Activated CD4-positive, alpha-beta T cell treated with anti-CD3 and anti-CD28 coated beads, Interleukin-2, amount 50 U/mL, for 1 hour (primary cell): ENCODE measurements around the gene MAP3K5.
"Not testable (repeated sequence)": the region's sequence is repeated elsewhere in the genome, so short reads cannot be mapped to it uniquely, and the experiment has no call there.

Experiments
- DNase-seq: peaks from one replicate; pipeline ENCODE4 v3.0.0-alpha.2; 2020

MAP3K5 gene

GRCh38 chr6:136771306-136771705, 21.0 kb downstream of the MAP3K5 start:
- DNase-seq = no peak

DNA sequence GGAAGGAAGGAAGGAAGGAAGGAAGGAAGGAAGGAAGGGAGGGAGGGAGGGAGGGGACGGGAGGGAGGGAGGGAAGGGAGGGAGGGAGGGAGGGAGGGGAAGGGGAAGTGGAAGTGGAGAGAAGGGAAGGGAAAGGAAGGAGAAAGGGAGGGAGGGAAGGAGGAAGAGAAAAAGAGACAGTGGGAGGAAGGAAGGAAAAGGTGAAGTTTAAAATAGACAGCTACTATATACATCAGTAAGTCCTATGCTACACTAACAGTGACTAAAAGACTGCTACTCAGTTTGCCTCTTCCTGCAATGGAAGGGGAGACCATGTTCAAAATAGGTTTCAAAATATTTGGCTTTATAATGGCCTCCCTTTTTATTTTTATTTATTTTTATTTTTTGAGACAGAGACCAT, 22.5 kb downstream of the MAP3K5 start:
- DNase-seq = no peak

- no peak for DNase-seq
Observed at GRCh38 chr6:136769124-136769523, 23.2 kb downstream of the MAP3K5 start.

DNA sequence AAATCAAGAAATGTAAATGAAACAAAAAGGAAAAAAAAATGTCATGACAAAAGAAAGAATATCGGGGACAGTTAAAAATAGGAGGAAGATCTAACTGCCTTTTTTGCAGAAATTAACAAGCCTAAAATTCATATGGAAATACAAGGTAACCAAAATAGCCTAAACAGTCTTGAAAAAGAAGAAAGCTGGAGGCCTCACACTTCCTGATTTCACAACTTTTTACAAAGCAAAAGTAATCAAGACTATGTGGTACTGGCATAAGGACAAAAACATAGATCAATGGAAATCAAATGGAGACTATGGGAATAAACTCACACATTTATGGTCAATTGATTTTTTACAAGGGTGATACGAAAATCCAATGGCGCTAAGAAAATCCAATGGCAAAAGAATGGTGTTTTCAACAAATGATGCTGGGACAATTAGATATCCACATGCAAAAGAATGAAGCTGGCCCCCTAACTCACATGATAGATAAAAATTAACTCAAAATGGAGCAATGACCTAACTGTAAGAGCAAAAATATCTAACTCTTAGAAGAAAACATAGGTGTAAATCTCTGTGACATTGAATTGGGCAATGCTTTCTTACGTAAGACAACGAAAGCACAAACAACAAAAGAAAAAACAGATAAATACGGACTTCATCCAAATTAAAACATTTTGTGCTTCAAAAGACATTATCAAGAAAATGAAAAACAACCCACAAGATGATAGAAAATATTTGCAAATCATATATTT, 24.5 kb downstream of the MAP3K5 start:
- DNase-seq = no peak

DNA sequence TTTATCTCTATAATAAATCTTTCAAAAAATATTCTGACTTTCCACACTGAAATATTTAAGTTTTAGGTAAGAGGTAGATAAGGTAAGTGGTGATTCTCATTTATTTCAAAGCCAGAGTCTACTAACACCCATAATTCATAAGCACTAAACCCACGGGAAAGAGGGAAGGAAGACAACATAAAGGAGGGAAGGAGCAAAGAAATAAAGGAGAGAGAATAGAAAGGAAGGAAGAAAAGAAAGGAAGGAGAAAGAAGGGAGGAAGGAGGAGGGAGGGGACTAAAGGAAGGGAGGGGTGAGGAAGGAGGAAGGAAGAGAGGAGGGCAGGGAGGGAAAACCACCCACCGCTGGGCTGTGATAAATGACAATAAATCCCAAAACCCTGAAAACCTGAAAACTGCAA, 25.2 kb downstream of the MAP3K5 start:
- no peak for DNase-seq

DNA sequence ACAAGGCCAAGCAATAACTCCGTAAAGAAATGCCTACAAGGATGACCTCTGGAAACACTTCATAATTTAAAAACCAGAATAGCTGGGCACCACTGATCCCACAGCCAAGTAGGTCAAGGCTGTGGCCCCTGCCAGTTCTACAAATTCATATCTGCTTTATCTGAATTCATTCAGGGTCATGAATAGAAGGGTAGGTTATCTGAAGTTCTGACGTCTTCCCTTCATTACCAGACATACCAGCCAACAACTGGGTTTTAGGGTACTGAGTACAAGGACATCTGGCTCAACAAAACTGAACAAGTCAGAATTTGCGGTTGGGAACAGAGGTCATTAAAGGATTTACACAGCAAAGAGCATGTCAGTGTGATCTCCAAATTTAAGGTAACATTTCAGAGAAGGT, 26.0 kb downstream of the MAP3K5 start:
- DNase-seq = no peak

- no peak for DNase-seq
Observed at GRCh38 chr6:136764517-136764993, 27.7 kb downstream of the MAP3K5 start.

GRCh38 chr6:136763716-136764516, 28.4 kb downstream of the MAP3K5 start:
- DNase-seq = no peak

DNA sequence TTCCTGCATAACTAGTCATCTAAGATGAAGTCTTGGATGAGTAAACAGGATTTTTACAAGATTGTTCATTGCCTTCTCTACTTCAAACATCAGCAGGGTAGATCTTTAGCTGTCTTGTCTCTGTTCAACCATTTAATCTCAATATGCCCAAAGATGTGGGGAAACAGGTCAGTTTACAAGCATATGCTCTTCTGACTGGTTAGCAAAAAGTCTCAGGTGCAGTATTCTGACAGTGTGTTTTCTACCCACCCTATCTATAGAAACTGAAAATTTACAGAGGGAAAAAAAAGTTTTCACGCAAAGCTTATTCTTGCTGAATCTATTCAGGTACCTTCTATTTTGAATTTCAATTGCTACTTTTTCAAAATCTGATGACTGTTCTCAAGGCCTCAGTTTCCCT, 29.0 kb downstream of the MAP3K5 start:
- DNase-seq = no peak

DNA sequence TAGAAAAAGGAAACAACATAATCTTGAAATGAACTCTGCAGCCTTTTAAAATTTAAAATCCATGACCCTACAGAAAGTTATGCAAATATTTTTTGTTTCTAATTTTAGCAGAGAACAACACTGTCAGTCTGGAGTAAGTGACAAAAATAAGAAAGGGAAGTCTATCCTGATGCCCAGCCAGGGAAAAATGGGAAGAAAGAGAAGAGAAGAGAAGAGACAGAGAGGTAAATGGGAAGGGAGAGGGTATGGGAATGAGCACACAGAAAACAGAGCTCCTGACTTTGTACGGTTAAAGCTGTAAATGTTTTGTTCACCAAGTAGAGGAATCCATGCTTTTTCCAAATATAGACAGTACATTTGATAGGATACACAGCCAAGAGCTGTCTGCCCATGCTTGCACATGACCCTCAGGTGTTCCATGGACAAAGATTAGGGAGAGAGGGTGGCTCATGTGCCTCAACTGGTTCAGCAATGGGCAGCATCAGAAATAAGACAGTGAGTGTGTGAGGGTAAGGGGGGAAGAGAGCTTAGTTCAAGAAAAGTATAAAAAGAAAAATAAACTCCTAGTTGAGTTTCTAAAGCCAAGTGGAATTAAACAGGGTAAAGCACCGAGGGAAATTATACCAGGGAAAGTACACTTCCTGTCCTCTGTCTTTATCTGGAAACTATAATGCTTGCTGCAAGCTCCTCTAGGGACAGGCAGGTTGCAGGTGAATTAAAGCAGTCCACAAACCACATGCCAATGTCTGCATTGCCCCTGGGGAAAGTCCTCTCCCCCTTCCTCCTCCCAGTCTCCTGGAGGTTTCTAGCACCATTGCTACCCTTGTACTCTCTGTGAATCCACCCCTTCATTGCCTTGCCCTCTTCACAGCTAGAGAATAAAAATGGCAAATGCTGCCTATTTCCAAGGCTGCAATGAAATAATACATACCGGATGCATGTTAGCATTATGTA, 30.0 kb downstream of the MAP3K5 start:
- no peak for DNase-seq

GRCh38 chr6:136761227-136761922, 30.9 kb downstream of the MAP3K5 start:
- no peak for DNase-seq

DNA sequence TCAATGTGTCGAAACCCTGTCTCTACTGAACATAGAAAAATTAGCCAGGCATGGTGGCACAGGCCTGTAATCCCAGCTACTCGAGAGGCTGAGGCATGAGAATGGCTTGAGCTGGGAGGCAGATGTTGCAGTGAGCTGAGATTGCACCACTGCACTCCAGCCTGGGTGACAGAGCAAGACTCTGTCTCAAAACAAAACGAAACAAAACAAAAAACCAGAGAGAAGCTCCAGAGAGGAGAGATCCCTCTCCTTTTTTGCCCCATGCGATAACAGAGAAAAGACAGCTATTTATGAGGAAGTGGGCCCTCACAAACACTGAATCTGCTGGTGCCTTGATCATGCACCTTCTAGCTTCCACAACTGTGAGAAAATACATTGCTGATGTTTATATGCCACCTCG, 31.5 kb downstream of the MAP3K5 start:
- not testable (repeated sequence) for DNase-seq

DNA sequence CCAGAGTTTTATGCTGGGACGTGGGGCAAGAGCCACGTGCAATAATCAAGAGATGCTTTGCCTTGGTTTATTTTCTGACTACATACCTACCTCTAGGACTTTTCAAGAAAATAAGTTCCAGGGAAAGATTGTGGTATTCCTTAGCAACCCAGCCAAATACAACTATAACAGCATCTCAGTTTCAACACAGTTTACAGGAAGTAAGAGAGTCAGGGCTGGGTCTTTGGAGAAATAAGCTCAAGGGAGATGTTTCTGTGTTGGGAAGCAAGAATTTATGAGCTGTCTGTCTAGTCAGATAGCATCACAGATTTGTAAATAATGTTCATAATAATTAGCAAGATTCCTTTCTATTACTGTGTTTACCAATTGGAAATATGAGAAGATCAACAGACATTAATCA, 35.1 kb downstream of the MAP3K5 start:
- no peak for DNase-seq

- no peak for DNase-seq
Observed at GRCh38 chr6:136754820-136755219, 37.5 kb downstream of the MAP3K5 start.

DNA sequence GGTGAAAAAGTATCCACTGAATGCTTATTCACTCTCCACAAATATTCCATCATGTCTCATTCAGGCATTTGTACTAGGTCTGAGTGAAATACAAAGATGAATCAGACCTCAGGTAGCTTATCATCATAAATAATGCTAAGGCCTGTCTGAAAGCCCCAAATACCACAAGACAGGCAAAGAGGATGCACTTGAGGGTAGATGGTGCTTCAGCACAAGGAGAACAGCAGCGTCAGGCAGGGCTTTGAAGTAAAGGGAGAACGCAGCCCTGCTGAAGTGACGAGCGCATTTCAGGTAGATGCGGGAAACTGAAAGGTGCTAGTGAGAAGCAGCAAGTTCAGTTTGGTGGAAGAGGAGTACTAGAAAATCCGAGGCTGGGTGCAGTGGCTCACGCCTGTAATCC, 38.7 kb downstream of the MAP3K5 start:
- DNase-seq = peak; percentile 64

DNA sequence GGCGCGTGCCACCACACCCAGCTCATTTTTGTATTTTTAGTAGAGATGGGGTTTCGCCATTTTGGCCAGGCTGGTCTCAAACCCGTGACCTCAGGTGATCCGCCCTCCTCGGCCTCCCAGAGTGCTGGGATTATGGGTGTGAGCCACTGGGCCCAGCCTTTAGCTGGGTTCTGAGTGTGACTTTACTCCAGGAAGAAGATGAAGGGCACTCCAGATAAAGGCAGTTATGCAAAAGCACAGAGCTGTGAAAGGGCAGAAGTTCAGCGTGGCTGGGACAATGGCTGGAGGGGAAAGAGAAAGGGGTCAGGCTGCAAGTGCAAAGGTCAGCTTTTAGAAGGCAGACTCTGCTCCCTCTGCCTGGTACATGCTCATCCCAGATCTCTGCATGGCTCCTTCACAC, 39.7 kb downstream of the MAP3K5 start:
- no peak for DNase-seq

GRCh38 chr6:136751991-136752390, 40.3 kb downstream of the MAP3K5 start:
- no peak for DNase-seq

DNA sequence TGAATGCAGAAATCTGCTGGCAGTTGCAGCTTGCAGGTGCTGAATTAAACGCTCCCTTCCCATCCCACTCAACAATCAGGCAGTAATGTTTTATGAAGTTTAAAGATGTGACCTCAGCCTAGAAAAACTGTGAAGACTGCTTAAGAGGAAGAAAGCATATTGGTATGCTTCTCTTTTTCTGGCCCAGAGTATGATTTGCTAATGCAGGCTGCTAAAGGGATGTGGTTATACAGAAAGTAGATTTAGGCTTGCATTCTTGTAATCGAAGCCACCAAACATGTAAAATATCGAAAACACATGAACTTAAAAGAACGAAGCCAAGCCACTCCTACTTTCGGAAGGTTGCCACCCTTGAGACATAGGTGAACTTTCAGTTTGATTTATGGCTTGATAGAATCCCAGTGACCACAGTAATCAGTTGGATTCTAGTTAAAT, 40.7 kb downstream of the MAP3K5 start:
- DNase-seq = no peak

DNA sequence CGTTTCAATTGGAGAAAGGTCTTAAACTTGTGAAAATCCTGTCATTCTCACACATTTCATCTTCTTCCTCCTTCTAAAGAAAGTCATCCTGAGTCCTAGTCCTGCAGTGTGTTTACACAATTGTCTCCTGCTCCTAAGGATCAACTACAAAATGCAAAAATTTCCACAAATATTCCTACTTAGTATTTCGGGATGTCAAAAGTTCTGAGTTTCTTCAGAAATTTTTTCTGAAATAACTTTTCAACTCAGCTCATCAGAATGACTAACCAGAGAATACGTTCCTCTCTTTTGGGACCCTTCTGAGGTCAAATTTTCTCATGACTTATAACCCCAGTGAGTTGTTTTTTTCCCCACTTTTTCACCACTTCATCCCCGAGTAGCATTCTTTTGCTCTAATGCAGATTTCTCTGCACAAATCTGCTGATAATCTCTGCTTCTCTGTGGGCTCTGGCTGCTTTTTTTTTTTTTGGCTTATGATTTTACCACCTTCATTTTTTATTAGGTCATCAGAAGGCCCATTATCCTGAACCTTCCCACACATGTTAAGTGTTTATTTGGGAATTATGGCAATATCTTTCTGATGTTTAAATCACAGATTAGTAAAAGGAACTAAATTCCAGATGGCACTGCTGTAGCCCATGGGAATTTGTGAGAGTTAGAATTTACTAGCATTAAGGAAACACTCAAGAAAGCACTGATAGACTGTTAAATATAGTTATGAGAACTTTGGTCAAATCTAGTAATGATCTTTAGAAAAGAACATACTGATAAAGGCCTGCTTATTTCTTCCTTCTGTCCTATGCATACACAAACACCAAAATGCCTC, 41.4 kb downstream of the MAP3K5 start:
- DNase-seq = no peak

DNA sequence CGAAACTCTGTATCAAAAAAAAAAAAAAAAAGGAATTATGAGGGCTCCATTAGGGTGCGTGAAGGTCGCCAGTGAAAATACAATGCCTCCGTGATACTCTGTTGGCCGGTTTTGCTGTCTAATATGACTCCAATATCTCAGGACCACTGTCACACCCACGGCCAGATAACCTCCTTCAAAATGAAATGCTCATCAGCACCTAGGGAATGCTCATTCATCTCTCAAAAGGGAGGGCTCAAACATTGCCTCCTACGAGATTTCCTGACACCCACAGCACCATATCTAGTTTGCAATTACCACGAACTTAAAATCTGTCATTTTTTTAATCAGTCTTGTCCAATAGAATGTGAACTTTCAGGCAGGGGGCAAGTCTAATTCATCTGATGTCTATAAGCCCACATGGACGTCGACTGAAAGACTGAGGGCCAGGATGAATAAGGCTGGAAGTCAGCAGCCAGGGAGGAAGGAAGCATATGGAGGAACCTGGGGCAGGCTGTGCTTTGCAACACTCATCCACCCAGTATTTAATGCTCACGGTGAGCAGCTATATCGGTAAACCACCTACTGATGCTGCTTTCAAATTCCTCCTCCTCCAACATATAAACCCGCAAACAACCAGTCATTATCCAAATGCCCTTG, 42.8 kb downstream of the MAP3K5 start:
- DNase-seq = no peak

DNA sequence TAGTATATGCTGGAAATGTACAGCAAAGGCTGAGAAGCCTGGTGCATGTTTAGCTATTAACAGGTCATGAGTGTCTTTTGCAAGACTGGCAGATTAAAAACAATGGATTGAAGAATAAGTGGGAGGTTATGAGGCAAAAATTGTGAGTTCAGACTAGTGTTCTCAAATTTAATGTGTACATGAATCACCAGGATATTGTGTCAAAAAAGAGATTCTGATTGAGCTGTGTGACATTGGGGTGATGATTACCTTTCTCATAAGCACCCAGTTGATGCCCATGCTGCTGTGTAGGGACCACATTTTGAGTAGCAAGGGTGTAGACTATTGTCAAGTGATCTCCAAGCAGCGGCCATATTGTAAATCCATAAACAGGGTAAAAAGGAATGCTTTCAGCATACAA, 44.8 kb downstream of the MAP3K5 start:
- DNase-seq = no peak
